NCI-H526 treated with DMSO at 0.1 percent for 48 hours (cell line): ENCODE data around the gene ZIC1.

Source experiments
- DNase-seq: peaks from one replicate; lab custom pipeline; 2025; lab: John Stamatoyannopoulos, UW

The ZIC1 gene

DNA sequence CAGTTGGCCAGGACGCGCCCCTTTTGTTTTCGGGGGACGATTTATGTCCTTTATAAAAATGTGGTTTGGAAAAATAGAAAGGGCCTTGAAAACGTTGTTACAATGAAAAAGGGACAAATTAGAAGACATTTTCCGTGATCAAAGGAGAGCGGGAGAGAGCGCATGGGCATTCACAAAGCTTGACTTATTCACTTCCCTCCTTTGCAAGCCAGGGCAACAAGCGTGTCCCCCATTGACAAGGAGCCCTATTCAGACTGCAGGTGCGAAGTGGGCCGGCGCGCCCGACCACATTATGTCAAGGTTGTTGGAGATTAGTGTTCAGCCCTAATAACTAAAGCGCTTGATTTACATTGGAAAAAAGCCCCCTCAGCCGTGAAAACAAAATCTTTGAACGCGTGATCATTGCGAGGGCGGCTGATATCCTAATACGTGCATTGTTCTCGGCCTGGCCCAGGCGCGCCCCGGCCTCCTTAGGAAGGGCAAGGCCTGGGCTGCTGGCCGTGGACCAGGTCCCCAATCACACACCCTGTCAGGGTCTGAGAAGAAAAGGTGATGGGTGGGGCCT lies 28.7 kb upstream of the ZIC1 start:
- DNase-seq, result no peak

DNA sequence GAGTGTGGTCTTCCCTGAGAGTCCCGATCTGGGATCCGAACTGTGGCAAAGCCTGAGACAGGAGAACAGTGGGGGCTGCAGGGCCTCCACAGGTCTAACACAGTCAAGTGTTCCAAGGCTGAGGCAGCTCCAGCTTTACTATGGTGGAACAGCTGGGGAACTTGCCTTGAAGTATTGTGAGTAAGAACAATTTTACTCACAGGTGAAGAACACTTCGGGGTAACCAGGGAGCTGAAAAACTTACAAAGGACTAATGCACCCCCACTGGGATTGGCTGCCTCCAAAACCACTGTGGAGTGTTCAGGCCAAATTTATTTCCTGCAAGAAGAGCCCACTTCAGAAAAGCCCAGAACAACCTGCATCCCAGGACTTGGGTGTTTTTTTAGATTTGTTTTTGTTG lies 28.2 kb upstream of the ZIC1 start:
- DNase-seq, result no peak

DNA sequence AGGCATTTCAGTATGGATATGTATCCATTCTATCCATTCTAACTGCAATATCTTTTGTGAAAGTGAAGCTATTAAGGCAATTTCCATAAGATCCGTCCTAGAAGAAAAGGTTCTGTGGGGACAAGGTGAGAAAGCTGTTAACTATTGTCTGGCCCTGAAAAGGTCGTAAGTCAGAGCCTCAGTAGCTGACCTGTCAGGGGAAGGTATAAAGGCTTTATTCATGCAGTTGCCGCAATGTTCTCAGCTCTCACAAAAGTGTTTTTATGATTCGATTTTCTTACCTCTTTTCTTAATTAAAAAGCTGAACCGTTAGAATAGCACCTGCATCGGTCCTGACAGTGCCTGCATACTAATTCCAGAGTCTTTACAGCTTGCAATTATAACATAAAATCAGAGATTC lies 27.6 kb upstream of the ZIC1 start:
- DNase-seq, result no peak

DNA sequence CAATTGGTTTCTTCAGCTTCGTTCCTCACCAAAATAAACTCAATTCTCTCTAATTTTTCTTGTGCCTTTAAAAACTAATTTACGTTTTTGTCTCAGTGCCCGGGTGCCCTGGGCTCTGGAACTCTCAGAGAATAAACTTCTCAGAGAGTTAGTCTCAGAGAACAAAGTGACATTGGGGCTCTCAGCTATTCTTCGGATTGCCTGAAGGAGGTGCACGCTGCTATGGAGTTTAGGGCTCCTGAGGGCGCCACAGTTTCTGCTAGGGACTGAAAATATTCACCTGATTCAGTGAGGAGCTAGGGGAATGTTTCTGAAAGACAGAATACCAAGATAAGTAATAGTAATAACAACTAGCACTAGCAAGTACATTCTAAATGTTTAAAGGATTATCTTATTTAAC lies 25.5 kb upstream of the ZIC1 start:
- DNase-seq, result no peak

DNA sequence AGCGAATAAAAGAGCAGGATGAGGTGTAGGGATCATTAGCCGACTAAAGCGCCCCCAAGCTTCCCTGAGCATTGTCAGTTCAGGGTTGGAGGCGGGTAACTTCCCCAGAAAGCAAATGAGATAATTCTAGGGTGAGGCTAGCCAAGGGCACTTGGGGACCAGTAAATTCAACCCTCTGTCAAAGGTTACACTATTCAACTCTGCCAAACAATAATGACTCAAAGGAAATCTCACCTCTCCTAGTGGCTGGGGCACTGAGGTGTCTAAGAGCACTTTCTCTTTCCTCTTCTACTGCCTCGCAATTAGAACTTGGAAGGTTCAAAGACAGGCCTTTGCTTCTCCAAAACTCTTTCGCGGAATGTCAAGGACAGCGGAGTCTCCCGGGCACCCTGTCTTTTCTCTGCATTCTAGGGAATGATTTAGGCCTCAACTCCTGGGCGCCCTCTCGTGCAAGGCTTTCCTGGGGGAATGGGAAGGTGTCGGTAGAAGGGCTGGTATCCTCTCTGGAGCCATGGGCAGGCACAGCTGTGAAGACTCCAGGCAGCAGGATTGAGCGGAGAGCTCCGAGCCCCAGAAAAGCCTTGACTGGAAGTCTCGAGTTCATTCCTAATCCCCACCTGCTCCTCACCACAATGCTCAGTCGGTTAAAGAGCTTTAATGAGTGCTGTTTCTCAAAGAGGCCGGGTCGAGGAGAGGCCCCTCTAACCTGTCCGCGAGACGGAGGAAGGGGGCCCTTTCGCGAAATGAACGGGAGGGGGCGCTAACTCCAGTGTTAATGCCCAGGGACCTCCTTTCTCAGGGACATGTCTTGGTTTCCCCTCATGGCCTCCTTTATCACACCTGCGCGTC lies 24.7 kb upstream of the ZIC1 start:
- DNase-seq, result no peak

DNA sequence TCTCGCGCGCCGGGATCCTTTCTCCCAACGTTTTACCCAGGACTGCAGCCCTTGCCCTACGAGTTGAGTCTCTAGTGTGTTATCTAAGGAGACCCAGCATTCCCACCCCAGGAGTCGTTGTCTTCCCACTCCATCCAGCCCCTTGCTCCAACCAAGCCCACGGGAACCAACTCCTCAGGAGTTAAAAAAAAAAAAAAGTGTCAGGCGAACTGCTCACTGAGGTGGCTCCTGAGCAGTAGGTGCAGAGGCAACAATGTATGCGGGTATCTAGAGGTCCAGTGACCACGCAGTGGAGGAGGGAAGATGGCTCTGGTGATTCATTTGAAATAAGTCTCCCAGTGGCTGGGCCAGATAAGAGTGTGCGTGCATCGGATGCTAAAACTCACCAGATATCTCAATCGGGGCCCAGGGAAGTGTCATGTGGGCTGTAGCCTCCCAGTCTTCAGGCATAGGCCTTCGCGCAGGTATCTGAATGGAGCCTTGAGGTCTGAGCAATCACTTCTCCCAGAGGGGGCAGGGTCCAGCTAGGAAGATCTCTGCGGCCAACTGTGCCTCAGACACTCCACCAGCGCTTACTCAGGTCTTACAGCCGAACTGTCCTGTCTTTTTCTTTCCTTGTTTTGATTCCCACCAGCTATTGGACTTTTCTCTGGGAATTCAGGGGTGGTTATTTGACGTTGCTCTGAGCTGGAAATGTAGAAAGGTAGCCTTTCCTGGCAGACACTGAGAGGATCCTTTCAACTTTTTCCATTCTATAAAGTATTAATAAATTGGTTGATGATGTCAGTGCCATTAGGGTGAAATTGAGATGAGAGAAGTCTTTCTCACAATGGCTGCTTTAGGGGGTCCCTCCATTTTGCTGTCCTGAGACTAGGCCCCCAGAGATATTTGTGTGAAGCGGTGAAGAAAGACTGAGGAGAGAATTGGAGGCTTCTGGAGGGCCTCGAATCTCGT lies 23.8 kb upstream of the ZIC1 start:
- DNase-seq, result no peak

DNA sequence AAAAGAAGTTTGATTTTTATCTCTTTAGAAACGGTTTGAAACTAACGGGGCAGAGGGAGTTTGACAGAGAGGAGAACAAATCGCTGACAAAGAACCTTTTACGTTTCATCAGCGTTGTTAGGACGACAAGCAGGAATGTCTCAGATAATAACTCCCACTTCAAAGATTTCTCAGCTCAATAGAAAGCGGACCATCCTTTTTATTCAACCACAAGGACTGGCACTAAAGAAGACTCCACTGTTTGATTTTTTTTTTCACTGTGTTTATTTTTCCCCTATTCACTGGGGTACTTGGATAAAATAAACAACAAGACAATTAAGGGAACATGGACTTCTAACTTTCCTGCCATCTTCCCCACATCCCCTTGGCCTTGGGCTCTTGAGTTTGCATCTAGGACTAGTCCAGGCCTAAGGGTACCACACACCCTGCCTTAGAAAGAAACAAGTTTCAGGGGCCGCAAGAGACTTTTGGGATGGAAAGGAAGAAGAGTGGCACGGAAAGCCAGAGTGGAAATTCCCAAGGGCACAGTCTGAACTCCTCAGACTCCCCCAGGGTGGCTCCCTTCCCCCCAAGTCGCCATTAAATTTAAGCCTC lies 21.8 kb upstream of the ZIC1 start:
- no peak for DNase-seq

DNA sequence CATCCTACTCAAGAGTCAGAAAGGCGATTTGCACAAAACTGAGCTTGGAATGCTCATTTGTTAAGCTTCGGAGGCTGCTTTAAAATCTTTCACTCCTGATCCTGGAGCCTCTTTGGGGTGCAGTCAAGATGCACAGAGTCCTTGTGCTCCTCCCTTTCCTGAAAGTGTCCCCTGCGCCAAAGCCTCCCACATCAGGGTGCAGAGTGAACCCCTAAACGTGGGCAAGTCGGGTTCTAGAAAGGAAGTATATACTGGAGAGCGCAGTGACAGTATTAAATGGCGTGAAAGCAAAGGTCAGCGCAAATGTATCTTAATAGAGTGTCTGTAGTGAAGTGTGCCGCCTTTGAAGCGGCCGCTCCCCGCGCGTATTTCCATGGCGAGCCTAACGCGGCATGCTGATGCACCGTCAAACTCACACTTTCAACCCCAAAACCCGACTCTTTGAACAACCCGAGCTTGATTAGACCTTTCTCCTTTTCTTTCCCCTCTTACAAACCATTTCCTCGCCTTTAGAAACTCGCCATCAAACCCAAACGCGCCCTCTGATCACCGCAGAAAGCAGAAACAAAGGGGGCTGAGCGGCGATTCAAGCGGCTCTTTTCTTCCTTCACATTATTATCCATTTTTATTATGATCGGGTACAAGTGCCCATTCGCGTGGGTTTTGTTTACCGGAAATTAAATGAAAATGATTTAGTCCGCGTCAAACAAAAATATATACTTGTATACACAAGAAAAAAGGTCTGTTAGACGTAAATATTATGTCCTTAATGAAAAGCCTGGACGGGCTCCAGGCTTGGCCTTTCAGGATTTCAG lies 21.1 kb upstream of the ZIC1 start:
- no peak for DNase-seq

DNA sequence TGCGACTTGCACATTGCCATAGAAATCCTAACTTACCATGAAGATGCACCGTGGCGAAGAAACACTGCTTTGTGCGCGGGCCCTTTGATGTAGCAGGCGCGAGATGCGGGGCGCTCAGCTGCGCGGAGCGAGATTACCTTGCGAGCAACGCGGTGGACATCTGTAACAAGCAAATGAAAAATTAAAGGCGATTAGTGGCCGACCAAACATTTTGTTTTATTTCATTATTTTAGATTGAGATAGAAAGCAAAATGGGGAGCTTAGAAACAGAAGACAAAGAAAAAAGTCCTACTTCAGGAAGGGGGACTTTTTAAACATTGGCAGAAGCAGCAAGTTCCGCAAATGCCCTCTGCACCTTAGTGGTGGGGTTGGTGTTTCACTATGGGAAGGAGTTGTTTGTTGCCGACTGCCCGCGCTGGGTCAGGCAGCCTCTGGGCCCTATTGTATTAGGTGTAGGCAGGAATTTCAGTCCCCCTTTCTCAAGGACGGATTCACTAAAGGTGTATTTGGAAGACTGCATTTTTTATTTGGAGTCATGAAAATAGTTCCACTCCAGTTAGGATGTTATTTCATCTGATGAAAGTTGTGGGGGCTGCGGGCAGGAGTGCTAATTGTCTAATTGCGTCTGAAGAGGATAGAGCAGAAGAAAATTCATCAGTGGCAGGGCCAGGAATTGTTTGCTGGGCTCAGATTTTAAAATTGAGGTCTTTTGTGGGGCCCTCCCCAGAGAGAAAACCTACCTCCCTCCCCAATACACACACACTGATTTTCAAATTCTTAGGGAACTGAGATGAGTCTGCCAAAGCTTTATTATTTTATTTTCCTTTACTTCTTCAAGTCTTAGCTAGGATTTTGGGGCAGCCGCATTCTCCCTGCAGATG lies 20.2 kb upstream of the ZIC1 start:
- DNase-seq, result no peak

DNA sequence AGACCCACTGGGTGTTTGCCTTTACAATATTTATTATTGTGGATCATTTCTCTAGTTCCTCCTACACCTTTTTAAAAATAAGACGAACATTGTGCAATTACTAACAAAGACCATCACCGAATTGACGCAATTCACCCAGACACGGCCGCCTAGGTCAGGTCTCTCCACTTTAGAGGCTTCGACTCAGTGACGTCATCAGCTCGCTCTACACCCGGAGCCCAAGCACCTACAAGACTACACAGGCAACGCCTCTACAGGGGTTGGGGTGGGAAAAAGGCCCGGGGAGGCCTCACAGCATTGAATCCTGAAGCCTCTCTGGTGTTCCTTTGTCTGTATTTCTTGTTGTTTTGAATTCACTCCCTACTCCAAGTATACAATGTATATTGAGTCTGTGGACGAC lies 19.4 kb upstream of the ZIC1 start:
- no peak for DNase-seq

DNA sequence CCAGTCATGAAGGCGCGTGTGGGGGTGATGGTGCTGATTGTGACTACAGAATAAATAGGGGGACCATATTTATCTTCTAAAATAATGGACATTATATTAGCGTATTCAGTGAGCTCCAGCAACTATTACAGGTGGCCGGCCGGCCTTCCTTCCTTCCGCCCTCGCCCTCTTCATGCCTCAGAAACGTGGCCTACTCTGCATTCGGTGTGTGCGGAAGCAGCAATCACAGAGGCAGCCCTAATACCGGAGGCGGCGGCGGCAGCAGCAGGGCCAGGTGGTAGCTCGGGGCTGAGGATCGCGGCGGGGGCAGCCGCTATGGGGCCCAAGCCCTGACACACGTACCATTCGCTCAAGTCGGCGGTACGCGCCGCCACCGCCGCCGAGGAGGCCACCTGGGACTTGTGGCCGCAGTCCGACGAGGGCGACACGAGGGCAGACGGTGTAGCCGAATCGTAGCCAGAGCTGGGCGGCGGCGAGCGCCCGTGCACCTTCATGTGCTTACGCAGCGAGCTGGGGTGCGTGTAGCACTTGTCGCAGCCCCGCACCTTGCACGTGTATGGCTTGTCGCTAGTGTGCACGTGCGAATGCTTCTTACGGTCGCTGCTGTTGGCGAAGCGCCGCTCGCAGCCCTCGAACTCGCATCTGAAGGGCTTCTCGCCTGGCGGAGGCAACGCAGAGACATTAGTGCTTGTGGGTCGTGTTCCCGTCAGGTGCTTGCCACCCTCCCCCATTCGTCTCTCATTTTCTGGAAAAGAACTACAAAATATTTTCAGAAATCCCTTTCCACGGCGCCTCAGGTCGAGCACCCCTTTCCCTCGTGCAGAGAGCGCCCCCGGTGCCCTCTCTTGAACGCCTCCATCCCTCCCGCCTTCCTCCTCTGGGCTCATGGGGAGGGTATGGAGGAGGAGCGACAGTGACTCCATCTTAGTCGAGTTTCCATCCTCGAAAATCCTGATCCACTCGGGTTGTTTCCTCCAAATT lies 18.3 kb upstream of the ZIC1 start:
- DNase-seq, result no peak

DNA sequence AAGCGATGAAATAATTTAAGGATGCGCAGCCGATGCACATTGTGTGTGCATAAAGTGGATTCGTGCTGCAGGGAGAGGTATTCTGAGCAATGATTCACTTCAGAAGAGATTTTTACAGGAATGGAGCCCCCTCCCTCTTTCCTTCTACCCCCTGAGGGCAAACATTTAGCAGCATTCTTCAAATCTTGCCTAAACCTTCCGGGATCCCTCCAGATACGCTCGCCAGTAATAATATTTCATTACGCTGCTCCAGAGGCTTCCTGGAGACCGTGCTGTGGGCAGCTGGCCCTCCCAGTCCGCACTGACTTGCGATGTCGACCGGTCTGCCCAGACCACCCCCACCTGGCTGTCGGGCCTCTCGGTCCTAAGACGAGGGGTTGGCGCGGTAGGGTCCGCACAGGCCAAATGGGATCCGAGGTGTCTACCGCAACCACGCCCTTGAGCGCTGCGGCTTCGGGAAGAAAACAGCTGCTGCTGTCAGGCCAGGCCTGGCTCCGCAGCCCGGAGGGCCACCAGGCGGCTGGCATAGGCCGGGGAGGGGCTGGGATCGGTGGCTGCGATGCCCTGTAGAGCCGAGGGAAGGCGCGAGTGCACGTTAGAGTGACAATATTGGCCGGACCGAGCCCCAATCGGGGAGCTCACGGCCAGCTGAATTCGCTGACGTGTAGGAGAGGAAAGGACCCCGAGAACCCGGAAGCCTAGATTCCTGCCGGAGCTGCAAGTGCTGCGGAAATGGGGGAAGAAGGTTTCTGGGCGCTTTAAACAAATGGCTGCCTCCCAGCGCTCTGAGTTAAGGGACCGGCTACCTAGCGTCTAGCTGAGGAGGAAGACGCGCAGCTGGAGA lies 17.2 kb upstream of the ZIC1 start:
- no peak for DNase-seq

DNA sequence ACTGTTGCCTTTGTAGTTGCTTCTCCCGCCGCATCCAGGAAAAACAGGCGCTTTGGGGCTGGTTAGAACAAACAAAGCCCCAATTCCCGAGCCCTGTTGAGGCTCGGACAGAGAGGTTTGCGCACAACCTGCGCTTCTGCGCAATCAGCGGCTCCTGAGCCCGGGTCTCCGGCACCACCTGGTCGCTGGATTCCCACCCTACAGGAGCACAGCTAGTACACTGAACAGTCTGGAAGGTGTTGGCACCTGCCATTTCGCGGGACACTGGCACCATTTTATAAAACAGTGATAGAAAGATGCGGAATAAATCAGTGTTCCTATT lies 16.6 kb upstream of the ZIC1 start:
- no peak for DNase-seq

DNA sequence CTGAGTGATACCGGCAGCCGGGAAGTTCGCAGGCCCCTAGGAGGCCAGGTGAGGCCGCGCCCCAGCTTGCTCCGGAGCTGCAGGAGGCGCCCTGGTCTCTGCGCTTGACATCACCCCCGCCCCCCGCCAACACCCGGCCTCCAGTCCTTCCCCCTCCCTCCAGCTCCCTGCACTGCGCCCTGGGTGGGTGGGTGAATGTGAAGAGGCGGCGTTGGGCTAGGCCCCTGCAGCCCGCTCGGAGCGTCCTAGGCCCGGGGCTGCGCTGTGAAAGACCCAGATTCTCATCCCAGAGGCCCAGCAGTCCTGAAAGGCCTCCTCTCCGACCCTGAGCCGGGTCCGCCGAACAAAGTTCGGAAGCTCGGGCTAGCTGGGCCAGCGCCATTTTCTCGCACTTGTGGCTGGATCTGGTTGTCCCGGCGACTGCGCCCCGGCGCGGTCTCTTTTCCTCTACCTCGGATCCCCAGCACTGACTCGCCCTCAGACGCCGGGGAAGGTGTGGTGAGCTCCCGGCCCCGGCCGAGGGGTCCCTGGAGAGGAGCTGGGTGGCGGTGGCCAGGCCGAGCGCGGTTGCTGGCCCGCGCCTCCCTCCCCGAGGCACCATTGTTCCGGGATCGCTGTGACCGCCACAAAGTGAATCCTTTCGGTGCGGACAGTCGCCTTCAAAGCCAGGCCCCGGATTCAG lies 15.8 kb upstream of the ZIC1 start:
- no peak for DNase-seq

DNA sequence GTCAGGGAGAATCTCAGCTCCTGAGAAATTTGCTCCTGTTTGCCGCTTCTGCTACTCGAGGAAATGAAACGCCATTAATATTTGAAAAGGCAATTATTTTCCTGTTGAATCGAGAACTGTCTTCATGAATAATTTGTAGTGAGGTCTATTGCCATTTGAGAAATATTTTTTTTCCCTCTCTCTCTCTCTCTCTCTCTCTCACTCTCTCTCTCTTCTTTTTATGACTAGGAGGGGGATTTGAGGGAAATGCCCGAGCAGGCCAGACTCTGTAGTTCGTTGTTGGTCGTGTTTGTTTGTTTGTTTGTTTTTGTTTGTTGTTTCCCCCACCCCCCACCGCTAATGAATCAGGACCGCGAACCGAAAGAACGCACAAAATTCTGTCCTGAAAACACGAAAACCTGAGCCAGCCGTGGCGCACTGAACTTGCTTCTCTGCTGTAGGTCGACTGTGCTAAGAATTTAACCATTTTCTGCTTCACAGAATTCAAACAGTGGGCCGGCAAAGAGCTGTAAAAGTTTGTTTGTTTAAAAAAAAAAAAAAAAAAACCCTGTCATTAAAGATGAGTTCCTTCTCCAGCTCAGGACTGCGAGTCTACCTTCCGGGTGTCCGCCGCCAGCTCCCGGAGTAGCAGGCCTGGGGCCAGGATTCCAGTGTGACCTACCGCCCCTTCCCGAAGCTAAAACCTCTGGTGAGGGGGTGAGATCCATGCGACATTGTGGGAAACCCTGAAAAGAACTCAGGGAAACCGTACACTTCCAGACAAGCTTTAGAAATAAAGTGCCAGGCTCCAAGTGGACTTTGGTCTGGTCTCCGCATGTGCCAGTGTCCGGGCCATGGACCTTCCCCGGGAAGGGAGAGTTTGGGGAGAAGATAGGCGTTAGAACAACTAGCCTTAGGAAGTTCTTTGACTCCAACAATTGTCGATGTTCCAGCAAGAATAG lies 15.0 kb upstream of the ZIC1 start:
- DNase-seq, result no peak

DNA sequence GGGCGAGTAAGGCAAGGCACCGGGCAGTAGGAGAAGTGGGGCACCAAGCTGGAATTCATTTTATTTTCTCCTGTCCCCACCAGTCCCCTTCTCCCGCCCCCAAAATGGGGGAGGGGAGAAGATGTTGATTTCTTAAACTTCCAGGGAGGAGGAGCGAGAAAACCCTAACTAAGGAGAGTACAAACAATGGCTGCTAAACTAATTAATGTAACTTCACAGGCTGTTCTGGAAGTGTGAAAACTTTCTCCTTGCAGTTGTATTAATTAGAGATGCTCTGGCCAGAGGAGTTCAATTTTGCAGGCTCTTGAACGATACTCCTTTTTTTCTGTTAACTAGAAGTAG lies 14.3 kb upstream of the ZIC1 start:
- DNase-seq, result no peak
